Natural killer cell treated with Interleukin-12 subunit alpha and Interleukin-12 subunit beta and Interleukin-15 and Interleukin-18, amount 100 ng/mL, for 72 hours (primary cell): ENCODE measurements around the gene RAPSN. TPM values are rescaled to one million over a fixed set of nuclear protein-coding genes. Genes with fewer than 3 reads are reported as not detected.
"Not testable (repeated sequence)": the region's sequence is repeated elsewhere in the genome, so short reads cannot be mapped to it uniquely, and the experiment has no call there.

Experiments
- ATAC-seq, 2 donors: fragments of 150-1000 bp; cut with Tn5 transposase in 1 of 2; sonication (Bioruptor Pico), chemical (Tn5 transposase) in 1 of 2; 2 replicates each; pipeline ENCODE4 v1.10.0; 2021
- DNase-seq: peaks from one replicate; pipeline ENCODE4 v3.0.0; 2022; ENCODE audit warnings: low spot score
- H3K27ac Mint-ChIP-seq, 2 donors: 1 replicate in 1 of 2; 2 replicates in 1 of 2; pipeline ENCODE4 v1.8.0; 2022; ENCODE audit warnings: mixed read lengths in 2 of 2, mild to moderate bottlenecking in 1 of 2, moderate library complexity in 1 of 2
- H3K27me3 Mint-ChIP-seq, 2 donors: 1 replicate in 1 of 2; 2 replicates in 1 of 2; pipeline ENCODE4 v1.8.0; 2022; ENCODE audit warnings: mixed read lengths in 2 of 2
- H3K36me3 Mint-ChIP-seq: one replicate; pipeline ENCODE4 v1.8.0; 2022; ENCODE audit warnings: mixed read lengths
- H3K4me1 Mint-ChIP-seq, 2 donors: 1 replicate in 1 of 2; 2 replicates in 1 of 2; pipeline ENCODE4 v1.8.0; 2022; ENCODE audit warnings: low read depth in 2 of 2, mixed read lengths in 2 of 2, mild to moderate bottlenecking in 1 of 2
- H3K4me3 Mint-ChIP-seq: one replicate; pipeline ENCODE4 v1.8.0; 2022; ENCODE audit warnings: mixed read lengths
- H3K9me3 Mint-ChIP-seq: 2 replicates; pipeline ENCODE4 v1.8.0; 2022; ENCODE audit warnings: mixed read lengths
- total RNA-seq, 2 donors: library from RNA; stranded (reverse); gene quantifications; one replicate each; pipeline ENCODE4 v1.2.3, GENCODE V29; 2022

RAPSN gene
- total RNA-seq, 2 donors from 2014 or later = 1.8 to 4.0 TPM

DNA sequence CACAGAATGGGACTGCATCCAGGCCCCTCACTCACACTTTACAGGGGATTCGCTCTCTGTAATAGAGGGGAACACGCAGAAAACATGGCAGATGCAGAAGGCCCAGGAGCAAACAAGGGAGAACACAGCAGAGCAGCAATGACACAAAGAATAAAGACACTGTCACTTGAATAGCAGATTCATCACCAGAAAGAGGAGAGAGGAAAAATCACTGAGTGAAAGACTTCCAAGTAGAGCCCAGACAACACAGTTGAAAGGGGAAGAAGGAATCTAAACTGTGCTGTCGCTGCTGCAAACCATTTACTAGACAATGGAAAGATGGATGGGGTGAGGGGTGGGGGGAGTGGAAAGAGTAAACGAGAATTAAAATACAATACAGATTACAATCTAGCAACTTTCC lies 28.8 kb upstream of the RAPSN start:
- ATAC-seq (no peak), DNase-seq (no peak)
- Mint-ChIP-seq H3K9me3 (no peaks in the 10 kb centered on the region), H3K4me1 (peaks cover 3 to 13% of the 10 kb centered on the region in 2 donors), H3K36me3 (peaks cover 27% of the 10 kb centered on the region), H3K27ac (peak overlapping the region in 1 of 2 donors; percentile 20), H3K4me3 (no peak overlapping the region), H3K27me3 (no peaks in the 10 kb centered on the region)

DNA sequence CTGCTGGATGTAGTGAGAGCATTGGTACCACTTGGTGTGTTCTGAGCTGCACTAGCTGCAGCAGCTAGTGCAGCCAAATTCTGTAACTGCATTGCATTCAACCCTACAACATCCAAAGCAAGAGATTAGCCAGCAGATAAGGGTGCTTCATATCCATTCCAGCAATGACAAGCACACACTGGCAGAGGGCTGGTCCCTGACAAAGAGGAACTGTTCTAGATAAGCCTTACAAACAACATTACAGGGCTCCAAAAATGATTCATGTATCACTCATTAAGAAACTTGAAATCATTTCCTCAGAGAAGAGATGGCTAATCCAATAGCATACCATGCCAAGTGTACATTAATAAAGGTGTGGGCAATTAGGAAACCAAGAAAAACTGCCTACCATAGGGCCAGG lies 28.4 kb upstream of the RAPSN start:
- Mint-ChIP-seq H3K27me3 (no peaks in the 10 kb centered on the region), H3K9me3 (no peaks in the 10 kb centered on the region), H3K4me1 (peaks cover 3 to 13% of the 10 kb centered on the region in 2 donors), H3K4me3 (no peak overlapping the region), H3K27ac (peak overlapping the region in 1 of 2 donors; percentile 20), H3K36me3 (peaks cover 22% of the 10 kb centered on the region)
- ATAC-seq (peak in 1 of 2 donors; percentile 51), DNase-seq (no peak)

- Mint-ChIP-seq H3K4me3 (no peak overlapping the region), H3K9me3 (no peaks in the 10 kb centered on the region), H3K27me3 (no peaks in the 10 kb centered on the region), H3K27ac (peak overlapping the region in 1 of 2 donors; percentile 49), H3K36me3 (peaks cover 19% of the 10 kb centered on the region), H3K4me1 (peaks cover 16 to 17% of the 10 kb centered on the region in 2 donors)
- ATAC-seq (no peak), DNase-seq (no peak)
Measured at GRCh38 chr11:47470671-47471070, 21.7 kb upstream of the RAPSN start.

GRCh38 chr11:47469361-47470179 lies 20.6 kb upstream of the RAPSN start:
- H3K9me3 Mint-ChIP-seq = no peaks in the 10 kb centered on the region
- H3K4me1 Mint-ChIP-seq = peaks cover 16 to 21% of the 10 kb centered on the region in 2 donors
- H3K27ac Mint-ChIP-seq = peak overlapping the region; percentile 27 to 86
- peak; percentile 51 to 70 for ATAC-seq
- H3K27me3 Mint-ChIP-seq = no peaks in the 10 kb centered on the region
- peaks cover 15% of the 10 kb centered on the region for H3K36me3 Mint-ChIP-seq
- no peak overlapping the region for H3K4me3 Mint-ChIP-seq
- no peak for DNase-seq

- Mint-ChIP-seq H3K27ac (peak overlapping the region; percentile 27 to 86), H3K27me3 (no peaks in the 10 kb centered on the region), H3K36me3 (peaks cover 10% of the 10 kb centered on the region), H3K4me3 (no peak overlapping the region), H3K4me1 (peaks cover 12 to 23% of the 10 kb centered on the region in 2 donors), H3K9me3 (no peaks in the 10 kb centered on the region)
- ATAC-seq (no peak), DNase-seq (no peak)
Measured at GRCh38 chr11:47468598-47469214, 19.8 kb upstream of the RAPSN start.

- no peak for DNase-seq
- no peak overlapping the region for H3K4me3 Mint-ChIP-seq
- no peaks in the 10 kb centered on the region for H3K27me3 Mint-ChIP-seq
- peaks cover 10% of the 10 kb centered on the region for H3K36me3 Mint-ChIP-seq
- H3K9me3 Mint-ChIP-seq = no peaks in the 10 kb centered on the region
- H3K4me1 Mint-ChIP-seq = peaks cover 12 to 23% of the 10 kb centered on the region in 2 donors
- no peak for ATAC-seq
- H3K27ac Mint-ChIP-seq = peak overlapping the region; percentile 27 to 42
Measured at GRCh38 chr11:47467357-47467756, 18.4 kb upstream of the RAPSN start.

- Mint-ChIP-seq H3K27ac (no peak overlapping the region), H3K27me3 (no peaks in the 10 kb centered on the region), H3K9me3 (no peaks in the 10 kb centered on the region), H3K36me3 (peaks cover 10% of the 10 kb centered on the region), H3K4me1 (peaks cover 12 to 25% of the 10 kb centered on the region in 2 donors), H3K4me3 (no peak overlapping the region)
- DNase-seq = no peak
- ATAC-seq = peak; percentile 8 to 66
Measured at GRCh38 chr11:47466701-47467250, 17.8 kb upstream of the RAPSN start.

DNA sequence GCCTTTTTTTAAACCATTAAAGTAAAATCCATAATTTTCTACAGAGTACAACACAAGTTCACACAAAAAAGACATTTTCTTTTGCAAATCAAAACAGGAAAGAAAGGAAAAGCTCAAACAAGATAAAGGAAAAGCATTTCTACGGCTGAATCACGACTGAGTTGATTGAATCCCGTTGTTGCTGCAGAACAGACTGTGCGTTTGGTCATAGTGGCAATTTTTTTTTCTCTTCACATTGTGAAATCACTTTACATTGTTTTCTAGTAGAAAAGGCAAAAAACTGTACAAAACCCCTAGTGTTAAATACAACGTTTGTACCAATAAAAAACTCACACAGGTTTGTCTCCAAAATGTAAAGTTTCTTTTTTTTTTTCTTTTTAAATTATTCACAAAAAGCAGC lies 17.3 kb upstream of the RAPSN start:
- no peak for ATAC-seq
- peaks cover 12 to 25% of the 10 kb centered on the region in 2 donors for H3K4me1 Mint-ChIP-seq
- H3K27ac Mint-ChIP-seq = peak overlapping the region; percentile 43 to 46
- no peak overlapping the region for H3K4me3 Mint-ChIP-seq
- DNase-seq = no peak
- H3K27me3 Mint-ChIP-seq = no peaks in the 10 kb centered on the region
- peaks cover 10% of the 10 kb centered on the region for H3K36me3 Mint-ChIP-seq
- no peaks in the 10 kb centered on the region for H3K9me3 Mint-ChIP-seq

DNA sequence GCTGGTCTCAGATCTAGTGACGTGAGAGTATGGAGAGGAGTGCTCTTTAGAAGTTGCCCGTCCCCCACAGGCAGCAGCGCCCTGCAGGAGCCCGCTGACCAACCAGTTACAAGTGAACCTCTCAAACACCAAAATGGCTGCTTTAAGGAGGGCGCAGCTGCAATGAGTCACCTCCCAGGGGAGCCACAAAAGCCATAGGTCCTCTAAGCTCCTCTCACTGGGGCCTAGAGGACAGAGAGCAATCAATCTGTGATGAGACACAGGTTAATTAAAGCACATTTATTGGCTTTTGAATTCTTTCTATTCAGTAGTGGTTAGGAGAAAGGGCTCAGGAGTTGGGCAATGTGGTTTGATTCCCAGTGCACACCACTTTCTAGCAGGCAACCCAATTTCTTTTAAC lies 15.5 kb upstream of the RAPSN start:
- peak in 1 of 2 donors; percentile 26 for ATAC-seq
- no peaks in the 10 kb centered on the region for H3K9me3 Mint-ChIP-seq
- no peak for DNase-seq
- H3K27me3 Mint-ChIP-seq = no peaks in the 10 kb centered on the region
- H3K27ac Mint-ChIP-seq = no peak overlapping the region
- H3K36me3 Mint-ChIP-seq = peaks cover 10% of the 10 kb centered on the region
- H3K4me3 Mint-ChIP-seq = no peak overlapping the region
- peaks cover 12 to 21% of the 10 kb centered on the region in 2 donors for H3K4me1 Mint-ChIP-seq

DNA sequence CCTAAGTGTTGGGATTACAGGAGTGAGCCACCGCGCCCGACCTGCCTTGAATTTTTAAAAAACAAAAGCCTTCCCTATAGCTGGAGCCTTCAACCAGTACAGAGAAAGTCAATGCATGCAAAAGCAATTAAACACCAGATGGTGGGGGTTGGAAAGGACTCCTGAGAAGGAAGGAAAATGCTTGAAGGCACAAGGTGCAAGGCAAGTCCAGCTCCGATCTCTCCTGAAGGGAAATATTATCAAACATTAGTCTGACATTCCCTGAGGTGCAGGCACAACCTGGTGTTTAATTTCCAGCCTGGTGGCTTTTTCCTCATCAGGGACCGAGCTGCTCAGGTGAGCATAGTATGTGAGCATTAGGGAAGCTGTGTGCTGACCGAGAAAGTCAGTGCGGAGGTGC lies 12.9 kb upstream of the RAPSN start:
- peaks cover 0 to 8% of the 10 kb centered on the region in 2 donors for H3K4me1 Mint-ChIP-seq
- H3K27me3 Mint-ChIP-seq = no peaks in the 10 kb centered on the region
- ATAC-seq (no peak), DNase-seq (no peak)
- H3K36me3 Mint-ChIP-seq = no peaks in the 10 kb centered on the region
- H3K4me3 Mint-ChIP-seq = no peak overlapping the region
- no peaks in the 10 kb centered on the region for H3K9me3 Mint-ChIP-seq
- peak overlapping the region in 1 of 2 donors; percentile 59 for H3K27ac Mint-ChIP-seq

- DNase-seq (no peak), ATAC-seq (no peak)
- Mint-ChIP-seq H3K27me3 (no peaks in the 10 kb centered on the region), H3K4me3 (no peak overlapping the region), H3K36me3 (no peaks in the 10 kb centered on the region), H3K27ac (no peak overlapping the region), H3K4me1 (peaks cover 0 to 8% of the 10 kb centered on the region in 2 donors), H3K9me3 (no peaks in the 10 kb centered on the region)
Measured at GRCh38 chr11:47460571-47461235, 11.8 kb upstream of the RAPSN start.

- not testable (repeated sequence) for H3K27ac Mint-ChIP-seq, H3K4me1 Mint-ChIP-seq, H3K27me3 Mint-ChIP-seq, H3K36me3 Mint-ChIP-seq, H3K4me3 Mint-ChIP-seq, H3K9me3 Mint-ChIP-seq
- DNase-seq (peak; percentile 67), ATAC-seq (peak; percentile 80 to 85)
Measured at GRCh38 chr11:47454258-47454671, 5.3 kb upstream of the RAPSN start.

DNA sequence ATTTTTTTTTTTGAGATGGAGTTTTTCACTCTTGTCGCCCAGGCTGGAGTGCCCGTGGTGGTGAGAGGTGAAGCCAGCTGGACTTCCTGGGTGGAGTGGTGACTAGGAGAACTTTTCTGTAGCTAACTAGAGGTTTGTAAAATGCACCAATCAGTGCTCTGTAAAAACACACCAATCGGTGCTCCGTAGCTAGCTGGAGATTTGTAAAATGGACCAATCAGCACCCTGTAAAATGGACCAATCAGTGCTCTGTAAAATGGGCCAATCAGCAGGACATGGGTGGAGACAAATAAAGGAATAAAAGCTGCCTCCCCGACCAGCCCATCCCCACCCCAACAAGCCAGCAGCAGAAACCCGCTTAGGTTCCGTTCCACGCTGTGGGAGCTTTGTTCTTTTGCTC lies 4.4 kb upstream of the RAPSN start:
- Mint-ChIP-seq H3K9me3 (no peaks in the 10 kb centered on the region), H3K36me3 (no peaks in the 10 kb centered on the region), H3K4me3 (no peak overlapping the region), H3K4me1 (peaks cover 3 to 4% of the 10 kb centered on the region in 2 donors), H3K27me3 (no peaks in the 10 kb centered on the region), H3K27ac (no peak overlapping the region)
- ATAC-seq (no peak), DNase-seq (no peak)

GRCh38 chr11:47451990-47452389 lies 3.1 kb upstream of the RAPSN start:
- H3K27me3 Mint-ChIP-seq = no peaks in the 10 kb centered on the region
- DNase-seq (no peak), ATAC-seq (no peak)
- H3K4me3 Mint-ChIP-seq = no peak overlapping the region
- H3K9me3 Mint-ChIP-seq = no peaks in the 10 kb centered on the region
- no peak overlapping the region for H3K27ac Mint-ChIP-seq
- peaks cover 4 to 6% of the 10 kb centered on the region in 2 donors for H3K4me1 Mint-ChIP-seq
- H3K36me3 Mint-ChIP-seq = no peaks in the 10 kb centered on the region
